HepG2 (cell line): Measurements from ENCODE around the gene SLC6A17. TPM values are rescaled to one million over a fixed set of nuclear protein-coding genes. Genes with fewer than 3 reads are reported as not detected.
A peak's percentile ranks its signal among the peaks of the same experiment; 100 is the strongest.

Experiments used
- ATAC-seq: fragments of 200-7000 bp; cut with Tn5 transposase; 3 replicates; pipeline ENCODE4 v1.9.1; 2020; ENCODE audit warnings: mild to moderate bottlenecking, moderate library complexity
- Bru-seq: library from RNA; stranded (reverse); fragments of 400-500 nt; gene quantifications from one replicate; lab custom pipeline; 2021; lab: Mats Ljungman, UMichigan
- BruChase-seq, 2 experiments: library from RNA; stranded (reverse); fragments of 400-500 nt; gene quantifications; one replicate each; lab custom pipeline; 2021; lab: Mats Ljungman, UMichigan
- BruUV-seq: library from RNA; stranded (reverse); fragments of 400-500 nt; replicated peaks from 2 replicates; lab custom pipeline; 2021; lab: Mats Ljungman, UMichigan
- CTCF ChIA-PET: fragments of 300-600 bp; formaldehyde crosslinking; extraction: SDS; loops from one replicate; lab custom pipeline; 2021; ENCODE audit warnings: low total read pairs, inconsistent platforms, low intra/inter-chr PET ratio; lab: Yijun Ruan, JAX
- POLR2A ChIA-PET: fragments of 350-600 bp; sonication (Branson Sonifier 250); formaldehyde crosslinking; loops from one replicate; lab custom pipeline; 2020; ENCODE audit warnings: antibody characterized with exemption, inconsistent platforms; lab: Yijun Ruan, JAX
- DNase-seq: peaks from one replicate; pipeline ENCODE4 v3.0.0-alpha.2; 2015; ENCODE audit warnings: low spot score
- FAIRE-seq: peaks from 3 replicates; lab custom pipeline; 2011; peaks lifted over from hg19 to GRCh38; lab: Jason Lieb, UNC
- H2AFZ ChIP-seq: one replicate; pipeline ENCODE4 v1.6.1; 2011; ENCODE audit warnings: low read length, inconsistent platforms
- H3K27ac ChIP-seq: fragments of 300-600 bp; 3 replicates; pipeline ENCODE4 v1.8.0; 2011; ENCODE audit warnings: mixed run types, mild to moderate bottlenecking, mixed read lengths, low read length, inconsistent platforms; ENCODE audit not compliant: insufficient read depth; ENCODE audit errors: extremely low read length
- H3K27me3 ChIP-seq, 2 experiments: fragments of 200-600 bp in 1 of 2; 2 replicates in 1 of 2; 3 replicates in 1 of 2; pipeline versions ENCODE4 v1.6.0 to v1.8.0; 2011; ENCODE audit warnings: low read length in 2 of 2, mild to moderate bottlenecking in 2 of 2, moderate library complexity in 2 of 2, inconsistent platforms in 1 of 2; ENCODE audit not compliant: insufficient read depth in 2 of 2, control insufficient read depth in 1 of 2
- H3K36me3 ChIP-seq, 2 experiments: fragments of 200-600 bp in 1 of 2; replicated peaks in 1 of 2; 2 replicates in 1 of 2; 3 replicates in 1 of 2; pipeline versions ENCODE4 v1.5.1 to v1.8.0; 2011; ENCODE audit warnings: low read length in 2 of 2, inconsistent platforms in 1 of 2; ENCODE audit not compliant: insufficient read depth in 2 of 2, control insufficient read depth in 1 of 2
- H3K4me1 ChIP-seq: 2 replicates; pipeline ENCODE4 v1.5.1; 2012; ENCODE audit warnings: low read length, inconsistent platforms; ENCODE audit not compliant: insufficient read depth
- H3K4me2 ChIP-seq: 2 replicates; pipeline ENCODE4 v1.6.0; 2011; ENCODE audit warnings: low read depth, low read length, inconsistent platforms
- H3K4me3 ChIP-seq, 3 experiments: fragments of 200-600 bp in 1 of 3; sonication (generic), shearing (Covaris generic) in 1 of 3; replicated peaks in 1 of 3; 2 replicates each; pipeline ENCODE4 v1.5.1; 2011 to 2016; ENCODE audit warnings: low read length in 3 of 3, inconsistent platforms in 2 of 3, low read depth in 2 of 3, mild to moderate bottlenecking in 2 of 3, control low read depth in 1 of 3, mixed read lengths in 1 of 3; ENCODE audit not compliant: insufficient read depth in 1 of 3
- H3K79me2 ChIP-seq: one replicate; pipeline ENCODE4 v1.6.1; 2011; ENCODE audit warnings: low read length, inconsistent platforms; ENCODE audit not compliant: insufficient read depth
- H3K9ac ChIP-seq: 2 replicates; pipeline ENCODE4 v1.6.0; 2011; ENCODE audit warnings: mild to moderate bottlenecking, low read depth, low read length, inconsistent platforms; ENCODE audit not compliant: insufficient read depth
- H3K9me3 ChIP-seq: 2 replicates; pipeline ENCODE4 v1.5.1; 2012; ENCODE audit warnings: mild to moderate bottlenecking, low read length
- H4K20me1 ChIP-seq: 2 replicates; pipeline ENCODE4 v1.6.0; 2011; ENCODE audit warnings: inconsistent platforms, mild to moderate bottlenecking, low read length, moderate library complexity; ENCODE audit not compliant: insufficient read depth
- EZH2 ChIP-seq: conservative IDR thresholded peaks from 2 replicates; pipeline ENCODE4 v1.6.1; 2012; ENCODE audit warnings: mild to moderate bottlenecking, low read depth, low read length, moderate library complexity
- JUND ChIP-seq: sonication (generic); formaldehyde crosslinking; IDR thresholded peaks from 2 replicates; pipeline ENCODE4 v1.8.0; 2022; ENCODE audit warnings: mild to moderate bottlenecking, missing genetic modification reagents
- KLF13 ChIP-seq: sonication (generic); formaldehyde crosslinking; IDR thresholded peaks from 2 replicates; pipeline ENCODE4 v1.4.0; 2020; ENCODE audit warnings: mild to moderate bottlenecking, missing genetic modification reagents
- NFIC ChIP-seq: IDR thresholded peaks from 2 replicates; pipeline ENCODE4 v1.6.1; 2012; ENCODE audit warnings: mild to moderate bottlenecking, low read length, inconsistent platforms
- XBP1 ChIP-seq: sonication (generic); formaldehyde crosslinking; IDR thresholded peaks from 2 replicates; pipeline ENCODE4 v1.5.0; 2020; ENCODE audit warnings: missing genetic modification reagents
- ZKSCAN1 ChIP-seq: fragments of 150-350 bp; IDR thresholded peaks from 2 replicates; pipeline ENCODE4 v1.6.1; 2014; ENCODE audit warnings: low read length
- ZNF224 ChIP-seq: sonication (generic); formaldehyde crosslinking; IDR thresholded peaks from 2 replicates; pipeline ENCODE4 v1.5.0; 2020; ENCODE audit warnings: mild to moderate bottlenecking, missing genetic modification reagents
- WGBS: methylation state at CpG from one replicate; pipeline ENCODE4 v1.1.6; 2017; ENCODE audit warnings: low lambda C conversion rate; 5-methylcytosine and 5-hydroxymethylcytosine counted together
- in situ Hi-C: cut with HindIII; loops from 2 replicates; pipeline ENCODE4 v1.10.0; 2017; ENCODE audit warnings: low pct_unique_long_range_greater_than_20kb; ENCODE audit not compliant: extremely low pct_ligation_motif_present
- intact Hi-C: fragments of 100-400 bp; cut with micrococcal nuclease; formaldehyde crosslinking; loops from one replicate; pipeline ENCODE4 v1.10.0; 2022; ENCODE audit not compliant: unreplicated experiment
- long read RNA-seq, 2 experiments: library from RNA in 1 of 2; library from polyadenylated mRNA in 1 of 2; stranded (forward) in 1 of 2; unstranded in 1 of 2; transcript quantifications; one replicate each; pipeline ENCODE4 v2.0.0, GENCODE V29; 2019 to 2022
- polyA minus RNA-seq, 3 experiments: library from RNA; depleted of rRNA, polyadenylated mRNA; stranded (reverse); fragments of >200 nt; gene quantifications; 2 replicates each; pipeline ENCODE4 v1.2.3, GENCODE V29; 2011; ENCODE audit warnings: low replicate concordance in 1 of 3
- polyA plus RNA-seq, 8 experiments: library from polyadenylated mRNA; depleted of rRNA in 3 of 8; stranded (reverse) in 7 of 8; unstranded in 1 of 8; fragments of >200 nt; fragmentation: Illumina TruSeq in 4 of 8; extraction: Trizol in 4 of 8; gene quantifications; 2 replicates each; pipeline versions ENCODE4 v1.2.1 to v1.2.3, GENCODE V29; 2011 to 2016; ENCODE audit warnings: low read depth in 4 of 8, missing spikeins in 1 of 8, mixed read lengths in 1 of 8; ENCODE audit not compliant: insufficient read depth in 1 of 8
- total RNA-seq, 5 experiments: library from RNA; depleted of rRNA; stranded (reverse); fragments of >200 nt; fragmentation: Illumina TruSeq; extraction: Trizol; gene quantifications; 2 replicates each; pipeline ENCODE4 v1.2.3, GENCODE V29; 2016; ENCODE audit warnings: low read depth in 1 of 5
- TF ChIP-seq, protein P1 (sequence below): sonication (generic); formaldehyde crosslinking; IDR thresholded peaks from 2 replicates; pipeline ENCODE4 v1.4.0; 2020; ENCODE audit warnings: mild to moderate bottlenecking, missing genetic modification reagents
- TF ChIP-seq, protein P2 (sequence below): sonication (generic); formaldehyde crosslinking; IDR thresholded peaks from 2 replicates; pipeline ENCODE4 v1.5.0; 2020; ENCODE audit warnings: mild to moderate bottlenecking, missing genetic modification reagents
- TF ChIP-seq, protein P3 (sequence below), 2 experiments: sonication (generic) in 1 of 2; formaldehyde crosslinking in 1 of 2; IDR thresholded peaks; 2 replicates each; pipeline versions ENCODE4 v1.5.1 to v1.6.1; 2011 to 2020; ENCODE audit warnings: borderline replicate concordance in 1 of 2, low read depth in 1 of 2, low read length in 1 of 2, mild to moderate bottlenecking in 1 of 2, missing genetic modification reagents in 1 of 2, moderate library complexity in 1 of 2
- TF ChIP-seq, protein P4 (sequence below): conservative IDR thresholded peaks from 2 replicates; pipeline ENCODE4 v1.6.1; 2018; ENCODE audit warnings: missing genetic modification reagents

The SLC6A17 gene
- total RNA-seq (2016; rRNA removed; fragmentation: Illumina TruSeq; extraction: Trizol): not detected in 2 replicates
- total RNA-seq (2016; cell fraction: cytosol; rRNA removed; fragmentation: Illumina TruSeq; extraction: Trizol; ENCODE audit: low read depth): not detected in 2 replicates
- not detected in 2 replicates for total RNA-seq (2016; cell fraction: insoluble cytoplasmic fraction; rRNA removed; fragmentation: Illumina TruSeq; extraction: Trizol)
- total RNA-seq (2016; cell fraction: membrane; rRNA removed; fragmentation: Illumina TruSeq; extraction: Trizol): not detected in 2 replicates
- not detected in 2 replicates for total RNA-seq (2016; cell fraction: nucleus; rRNA removed; fragmentation: Illumina TruSeq; extraction: Trizol)
- polyA plus RNA-seq (2011; rRNA removed): not detected in 2 replicates
- not detected in 2 replicates for polyA plus RNA-seq (2011; cell fraction: cytosol; rRNA removed)
- not detected in 2 replicates for polyA plus RNA-seq (2011; cell fraction: nucleus; rRNA removed)
- polyA plus RNA-seq (2012): not detected in 2 replicates
- not detected in 2 replicates for polyA plus RNA-seq (2016; cell fraction: cytosol; fragmentation: Illumina TruSeq; extraction: Trizol; ENCODE audit: low read depth)
- not detected in 2 replicates for polyA plus RNA-seq (2016; cell fraction: insoluble cytoplasmic fraction; fragmentation: Illumina TruSeq; extraction: Trizol; ENCODE audit: low read depth)
- polyA plus RNA-seq (2016; cell fraction: membrane; fragmentation: Illumina TruSeq; extraction: Trizol; ENCODE audit: low read depth): not detected in 2 replicates
- polyA plus RNA-seq (2016; cell fraction: nucleus; fragmentation: Illumina TruSeq; extraction: Trizol; ENCODE audit: insufficient read depth, low read depth): not detected in 2 replicates
- polyA minus RNA-seq (2011; rRNA and poly(A)+ RNA removed; ENCODE audit: low replicate concordance): 0.02 TPM in 1 of 2 replicates, not detected in the other
- polyA minus RNA-seq (2011; cell fraction: cytosol; rRNA and poly(A)+ RNA removed): not detected in 2 replicates
- not detected in 2 replicates for polyA minus RNA-seq (2011; cell fraction: nucleus; rRNA and poly(A)+ RNA removed)
- percentile 2 among the genes with signal in this experiment for Bru-seq, nascent RNA
- BruChase-seq, experiment 1, labeled RNA remaining after a 6-hour chase: percentile 5 among the genes with signal in this experiment
- percentile 4 among the genes with signal in this experiment for BruChase-seq, experiment 2, labeled RNA remaining after a 2-hour chase
- long read RNA-seq, experiment 1: 0 reads
- long read RNA-seq, experiment 2: 0 reads

- Histone ChIP-seq H2AFZ (no peak within 1 kb of the TSS), H3K4me3 (no peak within 1 kb of the TSS), H3K27me3 (peaks cover 1 to 5% of the 10 kb centered on the region in 2 experiments; a peak in 2 of 5 replicates), H3K36me3 (no peaks in the 10 kb centered on the region), H3K4me1 (no peaks in the 10 kb centered on the region), H4K20me1 (no peaks in the 10 kb centered on the region), H3K9me3 (no peaks in the 10 kb centered on the region), H3K9ac (no peak within 1 kb of the TSS), H3K4me2 (no peak within 1 kb of the TSS), H3K79me2 (no peaks in the 10 kb centered on the region), H3K27ac (no peak within 1 kb of the TSS)
- CTCF ChIA-PET: no interaction called here
- FAIRE-seq (no peak), DNase-seq (no peak), ATAC-seq (no peak)
- POLR2A ChIA-PET: no interaction called here
- intact Hi-C loops: no loop called here
- in situ Hi-C loops: no loop called here
- no TSS peak for BruUV-seq
- WGBS: 64% methylated on average over 41 of the region's 104 CpGs
- TF ChIP-seq ZNF224 (CRISPR knock-in tag): no peak
- no peak for TF ChIP-seq JUND (CRISPR knock-in tag)
- no peak for TF ChIP-seq EZH2
- no peak for TF ChIP-seq XBP1 (CRISPR knock-in tag)
- TF ChIP-seq, protein P1, sequence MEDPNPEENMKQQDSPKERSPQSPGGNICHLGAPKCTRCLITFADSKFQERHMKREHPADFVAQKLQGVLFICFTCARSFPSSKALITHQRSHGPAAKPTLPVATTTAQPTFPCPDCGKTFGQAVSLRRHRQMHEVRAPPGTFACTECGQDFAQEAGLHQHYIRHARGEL (CRISPR knock-in tag): no peak
- TF ChIP-seq, protein P2, sequence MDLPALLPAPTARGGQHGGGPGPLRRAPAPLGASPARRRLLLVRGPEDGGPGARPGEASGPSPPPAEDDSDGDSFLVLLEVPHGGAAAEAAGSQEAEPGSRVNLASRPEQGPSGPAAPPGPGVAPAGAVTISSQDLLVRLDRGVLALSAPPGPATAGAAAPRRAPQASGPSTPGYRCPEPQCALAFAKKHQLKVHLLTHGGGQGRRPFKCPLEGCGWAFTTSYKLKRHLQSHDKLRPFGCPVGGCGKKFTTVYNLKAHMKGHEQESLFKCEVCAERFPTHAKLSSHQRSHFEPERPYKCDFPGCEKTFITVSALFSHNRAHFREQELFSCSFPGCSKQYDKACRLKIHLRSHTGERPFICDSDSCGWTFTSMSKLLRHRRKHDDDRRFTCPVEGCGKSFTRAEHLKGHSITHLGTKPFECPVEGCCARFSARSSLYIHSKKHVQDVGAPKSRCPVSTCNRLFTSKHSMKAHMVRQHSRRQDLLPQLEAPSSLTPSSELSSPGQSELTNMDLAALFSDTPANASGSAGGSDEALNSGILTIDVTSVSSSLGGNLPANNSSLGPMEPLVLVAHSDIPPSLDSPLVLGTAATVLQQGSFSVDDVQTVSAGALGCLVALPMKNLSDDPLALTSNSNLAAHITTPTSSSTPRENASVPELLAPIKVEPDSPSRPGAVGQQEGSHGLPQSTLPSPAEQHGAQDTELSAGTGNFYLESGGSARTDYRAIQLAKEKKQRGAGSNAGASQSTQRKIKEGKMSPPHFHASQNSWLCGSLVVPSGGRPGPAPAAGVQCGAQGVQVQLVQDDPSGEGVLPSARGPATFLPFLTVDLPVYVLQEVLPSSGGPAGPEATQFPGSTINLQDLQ (CRISPR knock-in tag): no peak
- no peak for TF ChIP-seq ZKSCAN1
- TF ChIP-seq, protein P3, sequence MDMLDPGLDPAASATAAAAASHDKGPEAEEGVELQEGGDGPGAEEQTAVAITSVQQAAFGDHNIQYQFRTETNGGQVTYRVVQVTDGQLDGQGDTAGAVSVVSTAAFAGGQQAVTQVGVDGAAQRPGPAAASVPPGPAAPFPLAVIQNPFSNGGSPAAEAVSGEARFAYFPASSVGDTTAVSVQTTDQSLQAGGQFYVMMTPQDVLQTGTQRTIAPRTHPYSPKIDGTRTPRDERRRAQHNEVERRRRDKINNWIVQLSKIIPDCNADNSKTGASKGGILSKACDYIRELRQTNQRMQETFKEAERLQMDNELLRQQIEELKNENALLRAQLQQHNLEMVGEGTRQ (IDR thresholded peaks at IDR 0.05; ENCODE audit: low read depth, low read length): no peak
- TF ChIP-seq, protein P3 (CRISPR knock-in tag; IDR thresholded peaks at IDR 0.05; ENCODE audit: borderline replicate concordance): no peak
- TF ChIP-seq, protein P4, sequence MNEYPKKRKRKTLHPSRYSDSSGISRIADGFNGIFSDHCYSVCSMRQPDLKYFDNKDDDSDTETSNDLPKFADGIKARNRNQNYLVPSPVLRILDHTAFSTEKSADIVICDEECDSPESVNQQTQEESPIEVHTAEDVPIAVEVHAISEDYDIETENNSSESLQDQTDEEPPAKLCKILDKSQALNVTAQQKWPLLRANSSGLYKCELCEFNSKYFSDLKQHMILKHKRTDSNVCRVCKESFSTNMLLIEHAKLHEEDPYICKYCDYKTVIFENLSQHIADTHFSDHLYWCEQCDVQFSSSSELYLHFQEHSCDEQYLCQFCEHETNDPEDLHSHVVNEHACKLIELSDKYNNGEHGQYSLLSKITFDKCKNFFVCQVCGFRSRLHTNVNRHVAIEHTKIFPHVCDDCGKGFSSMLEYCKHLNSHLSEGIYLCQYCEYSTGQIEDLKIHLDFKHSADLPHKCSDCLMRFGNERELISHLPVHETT (CRISPR knock-in tag): no peak
- TF ChIP-seq KLF13 (CRISPR knock-in tag): no peak
- no peak for TF ChIP-seq NFIC
Measured at GRCh38 chr1:110150330-110151174, at the start of gene SLC6A17. TSS of gene SLC6A17 (plus strand) at chr1:110150494. CDS start at chr1:110166930, 16,436 bp downstream.
